Stimulated activated CD4-positive, alpha-beta T cell treated with anti-CD3 and anti-CD28 coated beads, TNF-alpha, amount 100 ng/mL, for 4 hours (primary cell): ENCODE results near the gene TNP2.

Experiments
- DNase-seq, 3 experiments: peaks; one replicate each; pipeline ENCODE4 v3.0.0-alpha.2; 2020; ENCODE audit warnings: low read depth in 3 of 3

Gene TNP2

DNA sequence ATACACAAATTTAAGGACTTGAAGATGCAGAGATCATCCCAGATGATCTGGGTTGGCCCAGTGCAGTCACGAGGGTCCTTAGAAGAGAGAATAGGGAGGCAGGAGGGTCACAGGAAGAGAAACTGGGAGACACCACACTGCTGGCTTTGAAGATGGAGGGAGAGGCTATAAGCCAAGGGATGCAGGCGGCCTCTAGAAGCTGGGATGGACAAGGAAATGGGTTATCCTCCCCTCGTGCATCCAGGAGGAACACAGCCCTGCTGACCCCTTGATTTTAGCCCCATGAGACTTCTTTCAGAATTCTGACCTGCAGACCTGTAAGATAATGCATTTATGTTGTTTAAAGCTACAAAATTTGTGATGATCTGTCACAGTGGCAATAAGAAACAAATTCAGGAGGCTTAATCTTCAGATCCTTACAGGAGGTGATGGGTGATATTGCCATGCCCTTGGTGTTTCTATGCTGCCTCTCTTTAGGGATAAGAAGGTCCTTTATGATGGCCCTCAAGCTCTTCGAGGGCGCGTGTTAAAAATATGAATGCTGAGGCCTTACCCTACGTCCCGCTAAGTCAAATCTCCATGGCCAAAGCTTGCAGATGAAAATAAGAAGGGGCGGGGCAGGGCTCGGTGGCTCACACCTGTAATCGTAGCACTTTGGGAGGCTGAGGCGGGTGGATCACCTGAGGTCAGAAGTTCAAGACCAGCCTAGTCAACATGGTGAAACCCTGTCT is 8.6 kb upstream of the TNP2 start:
- DNase-seq = no peak

DNA sequence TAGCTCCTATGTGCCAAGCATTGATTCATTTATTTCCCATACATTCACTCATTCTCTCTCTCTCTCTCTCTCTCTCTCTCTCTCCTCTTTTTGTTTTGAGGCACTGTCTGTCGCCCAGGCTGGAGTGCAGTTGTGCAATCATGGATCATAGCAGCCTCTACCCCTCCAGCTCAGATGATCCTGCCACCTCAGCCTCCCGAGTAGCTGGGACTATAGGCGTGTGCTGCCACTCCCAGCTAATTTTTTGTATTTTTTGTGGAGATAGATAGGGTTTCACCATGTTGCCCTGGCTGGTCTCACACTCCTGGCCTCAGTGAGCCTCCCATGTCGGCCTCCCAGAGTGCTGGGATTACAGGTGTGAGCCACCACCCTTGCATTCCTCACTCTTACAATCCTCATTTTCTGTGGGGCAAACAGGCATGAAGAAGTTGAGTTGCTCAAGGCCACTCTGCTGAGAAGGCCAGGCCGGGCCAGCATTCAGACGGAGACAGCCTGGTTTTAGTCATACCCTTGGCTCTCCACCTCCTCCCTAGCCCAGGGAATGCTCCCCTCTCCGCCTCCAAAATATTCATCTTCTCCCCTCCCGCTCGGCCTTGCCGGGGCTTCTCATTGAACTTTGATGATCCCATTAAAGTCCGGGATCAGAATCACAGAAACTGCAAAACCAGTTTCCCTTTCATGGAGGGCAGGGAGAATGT is 7.9 kb upstream of the TNP2 start:
- DNase-seq = no peak

DNA sequence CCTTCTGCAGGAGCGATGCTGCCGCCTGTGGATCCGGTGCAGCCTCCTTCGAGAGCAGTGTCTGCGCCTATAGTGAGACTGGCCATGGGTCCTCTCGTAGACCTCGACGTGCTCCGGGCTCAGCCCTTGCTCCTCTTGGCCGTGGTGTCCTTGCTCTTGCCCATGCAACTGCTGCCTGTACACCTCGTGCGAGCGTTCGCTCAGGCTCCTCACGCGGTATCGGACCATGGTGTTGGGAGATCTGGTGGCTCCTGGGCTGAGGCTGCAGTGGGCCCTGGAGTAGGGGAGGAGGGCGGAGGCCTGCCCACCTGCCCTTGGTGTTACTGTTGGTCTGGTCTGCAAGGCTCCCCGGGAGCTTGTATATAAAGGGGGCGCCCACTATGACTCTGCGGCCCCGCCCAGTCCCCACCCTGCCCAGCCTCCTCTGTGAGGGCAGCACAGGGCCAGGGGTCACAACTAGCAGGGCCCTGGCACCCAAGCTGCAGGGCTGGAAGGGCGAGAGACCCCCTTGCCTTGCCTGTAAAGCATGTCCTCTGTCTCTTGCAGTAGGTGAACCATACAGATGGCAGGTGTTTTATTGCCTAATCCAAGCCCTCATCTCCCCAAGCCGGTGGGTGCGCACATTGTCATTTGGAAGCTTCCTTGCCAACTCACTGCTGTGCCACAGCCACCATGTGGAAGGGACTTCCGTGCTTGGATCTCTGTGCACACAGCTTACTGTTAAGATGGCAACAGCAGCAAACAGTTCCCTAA is 7.2 kb upstream of the TNP2 start, which contains the start of gene PRM2:
Gene PRM2 (minus strand): TSS at position 338 of the 753 bp plus-strand sequence. CDS start 110 bp downstream, at position 228.
- no peak for DNase-seq

DNA sequence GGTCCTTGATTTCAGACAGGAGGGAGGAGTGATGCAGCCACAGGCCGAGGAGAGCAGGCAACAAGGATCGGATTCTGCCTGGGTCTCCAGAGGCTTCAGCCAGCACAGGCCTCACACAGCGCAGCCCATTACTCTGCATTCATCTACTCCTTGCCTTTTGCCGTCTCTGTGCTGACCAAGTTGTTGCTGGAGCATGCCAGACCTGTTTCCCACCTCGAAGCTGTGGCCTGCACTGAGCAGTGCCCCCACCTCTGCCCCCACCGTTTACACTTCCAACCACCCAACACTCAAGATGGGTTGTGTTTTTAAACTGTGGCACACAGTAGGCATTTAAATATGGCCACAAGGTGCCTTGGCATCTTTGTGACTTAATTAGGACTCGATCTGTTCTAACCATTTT is 5.8 kb upstream of the TNP2 start:
- DNase-seq = no peak

DNA sequence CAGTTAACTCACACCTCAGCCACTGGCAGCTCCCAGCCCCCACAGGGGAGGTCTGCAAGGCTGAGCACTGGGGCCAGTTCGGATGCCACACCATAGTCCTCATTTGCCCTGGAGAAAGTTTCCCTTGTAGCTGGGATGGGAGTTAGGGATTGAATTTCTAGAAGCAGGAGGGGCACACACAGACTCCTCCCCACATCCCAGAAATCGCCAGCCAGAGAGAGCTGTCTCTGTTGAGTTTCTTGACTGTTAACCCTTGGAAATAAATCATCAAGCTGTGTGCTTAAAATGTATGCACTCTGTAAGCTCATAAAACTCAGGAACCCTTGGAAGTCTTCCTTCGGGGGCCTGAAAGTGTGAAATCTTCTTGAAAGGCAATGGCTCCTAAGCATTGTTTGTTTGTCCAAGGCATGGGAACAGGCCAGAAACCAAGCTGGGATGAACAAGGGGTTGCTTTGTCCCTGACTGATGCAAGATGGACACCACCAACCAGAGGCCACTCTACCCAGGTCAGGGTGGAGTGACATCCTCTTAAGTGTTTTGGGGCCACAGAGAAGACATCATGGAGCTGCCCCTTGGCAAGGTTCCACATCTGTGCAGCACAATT is 4.7 kb upstream of the TNP2 start:
- DNase-seq = no peak

DNA sequence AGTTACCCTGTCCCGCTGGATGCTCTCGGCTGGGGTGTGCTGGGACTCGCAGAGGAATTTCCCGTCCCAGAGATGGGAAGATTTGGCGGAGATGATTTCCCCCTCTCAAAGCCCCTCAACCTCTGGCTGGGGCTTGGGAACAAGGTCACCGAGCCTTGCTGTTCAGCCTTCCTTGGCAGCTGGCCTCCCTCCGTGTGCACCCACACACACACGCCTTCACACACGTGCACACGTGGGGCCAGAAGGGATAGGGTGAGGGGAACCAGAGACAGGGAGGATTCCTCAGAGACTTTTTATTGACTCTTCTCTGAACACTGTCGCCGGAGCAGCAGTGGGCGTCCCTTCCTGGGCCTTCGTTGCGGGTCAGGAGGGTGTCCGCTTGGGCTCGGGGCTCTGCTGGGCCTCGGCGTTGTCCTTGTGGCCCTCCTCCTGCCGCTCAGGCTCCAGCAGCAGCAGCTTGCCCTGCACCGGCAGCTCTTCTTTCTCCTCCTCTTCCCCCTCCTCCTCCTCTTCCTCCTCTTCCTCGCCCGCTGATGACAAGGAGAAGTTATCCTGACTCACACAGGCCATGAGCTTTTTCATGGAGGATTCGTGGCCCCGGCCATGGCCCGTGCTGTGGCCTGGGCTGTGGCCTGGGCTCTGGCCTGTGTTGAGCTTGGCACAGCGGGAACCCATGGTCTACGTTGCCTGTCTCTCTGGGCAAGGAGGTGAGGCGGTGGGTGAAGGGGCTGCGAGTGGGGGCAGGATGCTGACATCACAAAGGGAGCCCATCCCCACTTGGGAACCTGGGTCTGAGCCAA is 4.0 kb upstream of the TNP2 start, which contains the start of gene PRM3:
Gene PRM3 (minus strand): TSS at position 709 of the 800 bp plus-strand sequence. CDS start 34 bp downstream, at position 675.
- no peak for DNase-seq

DNA sequence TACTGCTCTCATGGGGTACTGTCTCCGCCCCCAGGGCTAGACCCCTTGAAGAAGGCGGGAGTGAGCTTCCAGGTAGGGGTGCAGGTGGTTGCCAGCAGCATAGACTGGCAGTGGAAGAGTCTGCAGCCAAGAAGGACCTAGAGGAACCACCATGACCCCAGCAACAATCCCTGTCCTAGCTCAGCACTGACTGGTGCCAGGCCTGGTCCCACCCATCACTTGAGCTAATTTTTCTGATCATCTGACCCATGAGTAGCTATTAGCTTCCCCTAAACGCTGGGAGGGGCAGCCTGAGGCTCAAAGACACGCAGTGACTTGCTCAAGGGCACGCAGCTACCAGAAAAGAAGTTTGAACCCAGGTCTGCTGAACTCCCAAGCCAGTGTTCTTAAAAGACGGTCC is 3.4 kb upstream of the TNP2 start:
- no peak for DNase-seq

DNA sequence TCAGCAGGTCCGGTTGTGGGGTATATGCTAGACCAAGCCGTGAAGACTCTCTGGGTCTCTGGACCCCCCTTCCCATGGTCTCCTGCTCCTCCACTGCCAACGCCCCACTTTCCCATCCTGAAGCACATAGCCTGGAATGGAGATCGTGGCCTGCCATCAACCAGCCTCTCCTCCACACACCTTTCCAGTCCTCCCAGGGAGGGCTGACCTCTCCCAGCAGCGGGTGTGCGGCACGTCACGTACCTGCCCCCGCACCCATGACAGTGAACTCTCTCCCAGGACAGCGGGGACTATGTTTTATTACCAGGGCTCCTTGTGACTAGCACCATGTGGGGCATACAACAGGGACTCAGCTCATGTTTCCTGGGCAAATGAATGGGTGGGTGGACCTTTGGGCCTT is 2.5 kb upstream of the TNP2 start:
- no peak for DNase-seq

DNA sequence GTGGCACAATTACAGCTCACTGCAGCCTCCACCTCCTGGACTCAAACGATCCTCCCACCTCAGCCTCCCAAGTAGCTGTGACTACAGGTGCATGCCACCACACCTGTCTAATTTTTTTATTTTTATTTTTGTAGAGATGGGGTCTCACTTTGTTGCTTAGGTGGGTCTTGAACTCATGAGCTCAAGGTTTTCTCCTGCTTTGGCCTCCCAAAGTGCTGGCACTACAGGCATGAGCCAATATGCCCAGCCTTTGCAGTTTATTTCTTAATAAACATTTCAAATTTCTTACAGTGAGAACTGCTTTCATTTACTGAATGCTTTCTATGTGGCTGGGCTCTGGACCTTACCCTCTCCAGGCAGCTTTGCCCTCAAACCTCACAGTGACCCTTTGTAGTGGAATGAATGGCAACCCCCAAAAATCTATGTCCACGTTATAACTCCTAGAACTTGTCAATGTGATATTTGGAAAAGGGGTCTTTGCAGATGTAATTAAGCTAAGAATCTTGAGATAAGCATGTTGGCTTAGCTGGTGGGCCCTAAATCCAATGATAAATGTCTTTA is 1.6 kb upstream of the TNP2 start:
- DNase-seq = no peak

DNA sequence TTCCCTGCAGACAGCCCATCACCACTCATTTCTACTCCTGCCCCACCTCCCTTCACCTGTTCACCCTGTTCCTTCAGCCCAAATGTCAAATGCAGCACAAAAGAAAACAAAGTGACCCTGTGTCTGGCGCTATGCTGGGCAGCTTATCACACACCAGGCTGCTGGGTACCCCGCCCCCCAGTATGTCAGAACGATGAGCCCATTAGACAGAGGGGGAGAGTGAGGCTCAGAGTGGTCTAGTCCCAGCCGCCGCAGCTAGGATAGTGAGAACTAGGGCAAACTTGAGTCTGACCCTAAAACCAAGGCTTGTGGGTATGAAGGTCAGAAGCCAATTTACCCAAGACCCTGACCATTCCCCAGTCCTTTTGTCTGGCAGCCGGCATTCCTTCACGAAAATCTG is 4.0 kb downstream of the TNP2 start:
- DNase-seq = no peak

DNA sequence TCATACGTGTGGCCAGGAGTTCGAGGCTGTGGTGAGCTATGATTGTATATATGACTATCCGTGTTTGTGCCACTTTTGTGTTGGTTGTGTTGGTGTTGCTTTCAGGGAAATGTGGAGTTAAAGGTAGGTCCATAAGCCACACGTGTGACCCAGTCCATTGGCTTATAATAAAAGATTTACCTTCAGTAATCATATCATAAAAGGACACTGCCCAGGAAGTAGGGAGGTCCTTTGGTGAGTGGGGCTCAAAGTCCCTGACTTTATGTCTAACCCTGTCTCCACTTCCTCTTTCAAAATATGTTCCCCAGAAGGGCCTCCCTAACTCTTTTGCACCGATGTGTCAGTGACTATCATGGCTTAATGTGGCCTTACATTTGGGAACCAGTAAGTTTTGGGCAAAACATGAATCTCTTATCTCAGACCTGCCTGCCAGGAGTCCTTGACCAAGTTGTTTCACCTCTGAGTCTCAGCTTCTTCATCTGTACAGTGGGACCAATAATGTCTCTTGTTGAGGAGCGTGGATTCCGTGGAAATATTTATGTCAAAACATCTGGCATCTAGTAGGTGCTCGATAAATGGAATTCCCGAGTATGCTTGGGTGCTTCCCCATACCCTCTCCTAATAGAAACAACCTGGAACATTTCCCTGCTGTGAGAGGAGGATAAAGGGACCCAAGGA is 4.8 kb downstream of the TNP2 start:
- no peak for DNase-seq

DNA sequence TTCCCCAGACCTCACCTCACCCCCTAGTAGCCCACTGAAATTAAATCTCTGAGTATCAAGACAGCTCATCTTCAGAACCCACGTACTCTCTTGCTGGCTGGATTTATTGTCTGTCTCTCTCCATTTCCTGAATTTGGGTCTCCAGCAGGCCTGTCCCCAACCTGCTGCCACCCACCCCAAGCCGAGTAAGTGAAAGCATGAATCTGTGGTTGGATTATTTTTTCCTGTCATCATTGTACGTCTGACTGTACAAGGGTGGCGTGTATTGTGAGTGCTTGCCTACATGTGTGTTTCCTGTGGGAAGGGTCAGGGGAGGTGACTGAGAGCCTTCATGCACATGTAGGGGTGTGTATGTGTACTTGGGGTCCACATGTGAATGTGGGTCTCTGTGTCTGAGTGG is 5.4 kb downstream of the TNP2 start:
- DNase-seq = no peak

DNA sequence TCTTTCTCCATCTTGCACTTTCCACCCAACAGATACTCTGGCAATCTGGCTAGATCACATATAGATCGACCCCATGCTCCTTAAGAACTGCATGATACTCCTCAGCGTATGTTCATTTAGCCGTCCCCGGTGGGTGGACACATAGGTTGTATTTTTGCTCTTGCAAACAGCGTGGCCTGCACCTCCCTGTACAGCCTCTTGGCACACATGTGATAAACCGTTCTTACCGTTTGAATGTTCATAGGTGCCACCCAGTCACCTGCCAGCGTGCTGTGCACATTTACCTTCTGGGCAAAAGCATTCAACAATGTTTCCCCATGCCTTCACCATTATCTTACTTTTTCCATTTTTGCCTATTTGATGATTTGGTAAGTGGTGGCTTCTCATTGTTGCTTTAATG is 6.2 kb downstream of the TNP2 start:
- DNase-seq = no peak

DNA sequence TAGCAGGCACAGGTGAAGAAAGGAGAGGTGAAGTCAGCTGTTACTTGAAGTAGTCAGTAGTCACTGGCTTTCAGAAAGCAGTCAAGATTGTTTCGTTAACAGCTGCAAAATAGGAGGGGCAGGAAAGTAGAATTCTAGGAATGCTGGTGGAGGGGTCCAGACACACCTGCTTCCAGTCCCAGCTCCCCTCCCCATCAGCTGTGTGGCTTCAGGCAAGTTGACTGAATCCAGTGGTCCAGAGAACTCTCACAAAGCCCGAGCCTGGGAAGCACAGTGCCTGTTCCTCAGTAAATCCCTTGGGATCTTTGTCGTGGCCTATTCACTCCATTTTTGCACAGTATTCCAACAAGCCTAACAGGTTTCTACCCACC is 8.5 kb downstream of the TNP2 start:
- DNase-seq = no peak

DNA sequence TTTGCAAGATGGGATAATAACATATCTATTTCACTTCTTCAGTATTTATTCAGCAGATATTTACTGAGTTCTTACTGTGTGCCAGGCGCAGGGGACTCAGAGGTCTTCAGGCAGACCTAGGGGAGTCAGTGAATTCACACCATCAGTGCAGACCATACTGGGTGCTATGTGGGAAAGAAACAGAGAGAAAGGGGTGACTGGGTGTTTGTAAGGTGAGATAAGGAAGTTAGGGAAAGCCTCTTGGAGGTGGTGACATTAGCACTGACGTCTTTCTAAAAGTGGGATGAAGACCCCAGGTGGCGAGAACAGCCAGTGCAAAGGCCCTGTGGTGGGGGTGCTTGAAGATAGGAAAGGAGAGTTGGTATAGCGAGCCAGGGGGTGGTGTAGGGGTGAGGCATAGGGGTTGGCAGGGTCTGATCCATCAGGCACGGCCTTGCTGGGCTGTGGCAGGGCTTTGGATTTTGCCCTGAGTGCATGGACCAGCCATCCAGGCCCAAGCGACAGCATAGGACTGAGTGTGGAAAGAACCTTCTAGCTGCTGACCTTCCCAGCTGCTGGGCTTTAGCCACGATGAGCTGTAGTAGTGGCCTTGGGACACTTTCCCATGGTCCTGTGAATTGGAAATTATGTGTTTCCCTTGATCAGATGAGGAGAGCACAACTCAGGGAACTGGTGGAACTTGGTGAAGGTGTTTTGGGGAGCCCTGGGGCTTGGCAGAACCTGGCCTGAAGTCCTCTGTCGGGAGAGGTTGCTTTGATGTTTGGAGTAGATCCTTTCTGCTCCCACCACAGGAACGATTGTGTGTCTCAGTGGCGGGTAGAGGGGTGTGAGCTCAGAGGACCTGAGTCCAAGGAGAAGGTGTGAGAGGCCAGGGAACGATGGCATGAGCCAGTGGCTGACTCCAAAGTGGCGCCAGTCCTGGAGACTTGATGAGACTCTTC is 9.2 kb downstream of the TNP2 start:
- no peak for DNase-seq

DNA sequence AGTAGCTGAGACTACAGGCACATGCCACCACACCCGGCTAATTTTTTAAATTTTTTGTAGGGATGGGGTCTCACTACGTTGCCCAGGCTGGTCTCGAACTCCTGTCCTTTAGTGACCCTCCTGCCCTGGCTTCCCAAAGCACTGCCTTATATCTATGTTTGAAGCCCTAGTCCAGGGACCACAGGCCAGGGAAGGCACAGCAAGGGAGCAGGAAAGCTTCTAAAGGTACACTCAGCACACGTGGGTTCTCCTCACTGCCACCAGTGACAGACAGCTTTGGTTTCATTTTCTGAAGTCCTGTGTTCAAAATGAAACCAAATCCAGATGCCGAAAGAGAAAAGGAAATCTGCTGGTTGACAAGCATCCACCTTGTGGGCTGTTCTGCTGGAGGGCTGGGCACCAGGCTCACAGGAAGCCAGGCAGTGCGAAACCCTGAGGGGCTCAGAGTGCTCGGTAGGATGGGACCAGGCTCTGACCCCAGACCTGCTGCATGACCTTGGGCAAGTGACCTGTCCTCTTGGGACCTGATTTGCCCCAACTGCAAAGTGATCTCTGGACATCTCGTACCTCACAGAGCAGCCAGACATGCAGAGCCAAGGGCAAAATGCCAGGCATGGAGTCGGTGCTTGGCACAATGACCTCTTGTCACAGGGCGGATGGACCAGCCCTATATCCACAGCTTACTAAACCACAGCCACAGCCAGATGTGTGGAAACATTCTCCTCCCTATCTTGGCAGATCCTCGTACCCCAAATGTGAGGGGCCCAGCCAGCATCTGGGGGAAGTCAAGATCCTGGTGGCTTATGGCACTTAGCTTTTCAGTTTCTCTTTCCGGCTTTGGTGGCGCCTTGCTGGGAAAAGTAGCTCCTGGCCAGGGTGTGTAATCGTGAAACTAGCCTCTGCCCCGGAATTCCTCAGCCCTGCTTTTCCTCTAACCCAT is 10.3 kb downstream of the TNP2 start:
- no peak for DNase-seq

DNA sequence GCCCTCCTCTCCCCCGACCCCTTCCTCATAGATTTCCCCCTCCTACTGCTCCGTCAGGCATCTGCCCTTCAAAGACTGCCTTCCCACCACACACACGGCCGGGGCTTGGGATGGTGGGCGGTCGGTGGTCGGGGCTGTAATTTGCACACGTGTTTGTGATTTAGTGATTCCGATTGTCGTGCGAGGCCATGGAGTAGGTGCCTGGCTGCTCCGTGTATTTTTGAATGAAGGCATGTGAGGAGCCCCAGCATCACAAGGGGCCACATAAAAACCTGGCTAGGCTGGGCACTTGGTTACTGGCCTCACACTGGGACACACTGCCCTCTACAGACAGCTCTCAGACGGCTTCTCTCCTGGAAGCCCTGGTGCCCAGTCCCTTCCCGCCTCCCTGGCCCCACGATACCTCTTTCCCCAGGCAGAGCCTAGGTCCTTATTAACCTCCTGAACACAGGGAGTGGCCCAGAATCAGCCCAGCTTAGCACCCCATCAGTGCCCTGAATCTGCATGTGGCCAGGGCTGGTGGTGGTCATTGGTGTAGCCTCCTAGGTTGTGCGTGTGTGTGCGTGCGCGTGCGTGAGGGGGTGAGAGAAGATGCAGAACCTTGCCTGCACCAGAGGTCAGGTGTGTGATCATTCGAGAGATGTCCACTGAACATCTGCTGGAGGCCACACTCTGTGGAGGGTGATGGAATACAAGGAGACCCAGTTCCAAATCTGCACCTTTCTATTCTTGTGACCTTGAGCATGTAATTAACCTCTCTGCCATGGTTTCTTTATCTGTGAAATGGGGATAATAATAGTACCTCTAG is 11.8 kb downstream of the TNP2 start:
- peak in 1 of 3 experiments; percentile 39 for DNase-seq
